NCI-H1417 (cell line): Measurements from ENCODE around the gene ULBP3.
"Not testable (repeated sequence)": the region's sequence is repeated elsewhere in the genome, so short reads cannot be mapped to it uniquely, and the experiment has no call there.

Experiments used
- DNase-seq, 3 experiments: peaks; one replicate each; lab custom pipeline; 2025; lab: John Stamatoyannopoulos, UW

The ULBP3 gene

GRCh38 chr6:150043501-150044412 is 25.2 kb downstream of the ULBP3 start:
- no peak for DNase-seq

- no peak for DNase-seq
Observed at GRCh38 chr6:150043096-150043495, 25.8 kb downstream of the ULBP3 start.

GRCh38 chr6:150038202-150039062 is 30.5 kb downstream of the ULBP3 start:
- no peak for DNase-seq

GRCh38 chr6:150037526-150038201 is 31.3 kb downstream of the ULBP3 start:
- DNase-seq = no peak

GRCh38 chr6:150036081-150036480 is 32.8 kb downstream of the ULBP3 start:
- DNase-seq = no peak

- DNase-seq = no peak
Observed at GRCh38 chr6:150033207-150033771, 35.6 kb downstream of the ULBP3 start.

GRCh38 chr6:150032598-150032997 is 36.3 kb downstream of the ULBP3 start:
- DNase-seq = no peak

- DNase-seq = no peak
Observed at GRCh38 chr6:150030611-150031010, 38.3 kb downstream of the ULBP3 start.

GRCh38 chr6:150029749-150030148 is 39.2 kb downstream of the ULBP3 start:
- no peak for DNase-seq

GRCh38 chr6:150029276-150029675 is 39.6 kb downstream of the ULBP3 start:
- no peak for DNase-seq

GRCh38 chr6:150028799-150029198 is 40.1 kb downstream of the ULBP3 start:
- DNase-seq = peak in 1 of 3 experiments; percentile 3

- DNase-seq = no peak
Observed at GRCh38 chr6:150027806-150028565, 40.9 kb downstream of the ULBP3 start.

GRCh38 chr6:150026976-150027805 is 41.7 kb downstream of the ULBP3 start:
- DNase-seq = no peak

GRCh38 chr6:150025201-150025917 is 43.6 kb downstream of the ULBP3 start, which contains the start of gene RAET1L:
Gene RAET1L, minus strand, starts transcription at chr6:150025532. Its CDS starts 61 bp downstream, at chr6:150025471.
- DNase-seq = no peak

- no peak for DNase-seq
Observed at GRCh38 chr6:150024646-150025155, 44.2 kb downstream of the ULBP3 start.

- not testable (repeated sequence) for DNase-seq
Observed at GRCh38 chr6:150024021-150024420, 44.9 kb downstream of the ULBP3 start.

- not testable (repeated sequence) for DNase-seq
Observed at GRCh38 chr6:150021870-150022269, 47.1 kb downstream of the ULBP3 start.

GRCh38 chr6:150018846-150019580 is 49.9 kb downstream of the ULBP3 start:
- no peak for DNase-seq

- DNase-seq = not testable (repeated sequence)
Observed at GRCh38 chr6:150017186-150017521, 51.8 kb downstream of the ULBP3 start.
